NCI-H1048 (cell line): ENCODE measurements around the gene ETNK1.
"Not testable (repeated sequence)": the region's sequence is repeated elsewhere in the genome, so short reads cannot be mapped to it uniquely, and the experiment has no call there.

Experiments used
- DNase-seq: peaks from one replicate; lab custom pipeline; 2025; lab: John Stamatoyannopoulos, UW

ETNK1 gene

GRCh38 chr12:22624870-22625761 is at the start of gene ETNK1:
ETNK1 (plus strand) TSS chr12:22625171; CDS start chr12:22625431, 260 bp downstream.
- DNase-seq: peak; percentile 90

GRCh38 chr12:22576065-22576464 is 48.9 kb upstream of the ETNK1 start:
- no peak for DNase-seq

GRCh38 chr12:22576473-22576872 is 48.5 kb upstream of the ETNK1 start:
- no peak for DNase-seq

GRCh38 chr12:22577667-22578066 is 47.3 kb upstream of the ETNK1 start:
- no peak for DNase-seq

DNA sequence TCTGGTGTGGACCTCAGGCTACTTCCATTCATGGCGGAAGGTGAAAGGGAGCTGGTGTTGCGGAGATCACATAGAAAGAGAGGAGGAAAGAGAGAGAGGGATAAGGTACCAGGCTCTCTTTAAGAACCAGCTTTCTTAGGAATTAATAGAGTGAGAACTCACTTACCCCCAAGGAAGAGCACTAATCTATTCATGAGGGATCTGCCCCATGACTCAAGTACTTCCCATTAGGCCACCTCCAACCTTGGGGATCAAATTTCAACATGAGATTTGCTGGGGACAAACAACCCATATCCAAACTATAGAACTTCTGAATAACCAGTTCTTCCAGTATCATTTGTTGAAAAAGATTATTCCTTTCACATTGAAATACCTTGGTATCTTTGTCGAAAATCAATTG is 46.6 kb upstream of the ETNK1 start:
- no peak for DNase-seq

GRCh38 chr12:22588817-22589216 is 36.2 kb upstream of the ETNK1 start:
- DNase-seq: no peak

- DNase-seq: no peak
Observed at GRCh38 chr12:22593864-22594263, 31.1 kb upstream of the ETNK1 start.

DNA sequence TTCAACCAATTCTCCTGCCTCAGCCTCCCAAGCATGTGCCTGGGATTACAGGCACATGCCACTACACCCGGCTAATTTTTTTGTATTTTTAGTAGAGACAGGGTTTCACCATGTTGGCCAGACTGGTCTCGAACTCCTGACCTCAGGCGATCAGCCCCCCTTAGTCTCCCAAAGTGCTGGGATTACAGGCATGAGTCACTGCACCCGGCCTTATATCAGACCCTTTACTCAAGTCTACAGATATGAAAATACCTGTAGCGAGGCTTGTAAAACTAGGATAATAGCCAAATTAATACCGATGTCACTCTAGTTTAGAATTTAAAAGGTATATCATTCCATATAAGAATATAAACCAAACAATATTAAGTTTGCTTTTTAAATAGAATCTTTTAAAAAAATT is 27.4 kb upstream of the ETNK1 start:
- not testable (repeated sequence) for DNase-seq

- DNase-seq: no peak
Observed at GRCh38 chr12:22598141-22598762, 26.7 kb upstream of the ETNK1 start.

GRCh38 chr12:22598763-22599161 is 26.2 kb upstream of the ETNK1 start:
- no peak for DNase-seq

DNA sequence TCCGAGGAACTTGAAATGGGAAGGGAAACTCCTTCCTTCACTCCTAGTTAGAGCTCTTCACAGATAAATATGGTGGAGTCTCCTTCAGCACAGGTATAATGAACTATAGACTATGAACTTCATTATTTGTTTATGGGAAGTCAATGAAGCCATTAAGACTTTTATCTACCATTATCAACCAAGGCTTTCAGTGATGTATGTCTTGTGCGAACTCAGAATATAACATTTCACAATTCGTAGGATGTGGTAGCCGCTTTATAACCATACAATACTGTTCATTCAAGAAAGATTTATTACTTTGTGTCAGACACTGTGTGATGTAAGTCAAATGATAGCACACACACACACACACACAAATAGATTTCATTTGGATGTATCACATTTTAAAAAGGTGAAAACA is 24.8 kb upstream of the ETNK1 start:
- no peak for DNase-seq

- no peak for DNase-seq
Observed at GRCh38 chr12:22609501-22609900, 15.5 kb upstream of the ETNK1 start.

GRCh38 chr12:22610131-22610530 is 14.8 kb upstream of the ETNK1 start:
- no peak for DNase-seq

- not testable (repeated sequence) for DNase-seq
Observed at GRCh38 chr12:22612822-22613221, 12.1 kb upstream of the ETNK1 start.

DNA sequence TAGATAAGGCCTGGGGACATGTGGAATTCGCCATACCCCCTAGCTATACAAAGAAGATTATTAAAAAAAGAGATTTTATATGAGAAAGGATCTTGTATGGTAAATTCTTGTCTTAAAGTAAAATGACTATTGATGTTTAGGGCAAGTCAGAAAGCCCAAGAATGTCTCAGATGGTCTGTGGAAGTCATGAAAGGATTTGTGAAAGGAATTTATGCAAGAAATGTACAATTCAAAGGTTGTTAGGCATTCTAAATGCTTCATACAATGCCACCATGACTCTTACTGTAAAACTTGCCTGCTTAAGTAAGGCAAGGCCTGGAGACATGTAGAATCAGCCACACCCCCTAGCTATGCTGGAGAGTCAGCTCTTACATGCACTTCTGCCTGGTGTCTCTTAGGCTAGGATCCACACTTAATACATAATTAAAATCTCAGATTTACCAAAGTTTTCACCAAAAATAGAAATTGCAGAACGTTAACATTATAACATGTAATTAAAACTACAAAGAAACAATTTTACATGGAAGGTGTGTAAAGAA is 8.9 kb upstream of the ETNK1 start:
- no peak for DNase-seq

DNA sequence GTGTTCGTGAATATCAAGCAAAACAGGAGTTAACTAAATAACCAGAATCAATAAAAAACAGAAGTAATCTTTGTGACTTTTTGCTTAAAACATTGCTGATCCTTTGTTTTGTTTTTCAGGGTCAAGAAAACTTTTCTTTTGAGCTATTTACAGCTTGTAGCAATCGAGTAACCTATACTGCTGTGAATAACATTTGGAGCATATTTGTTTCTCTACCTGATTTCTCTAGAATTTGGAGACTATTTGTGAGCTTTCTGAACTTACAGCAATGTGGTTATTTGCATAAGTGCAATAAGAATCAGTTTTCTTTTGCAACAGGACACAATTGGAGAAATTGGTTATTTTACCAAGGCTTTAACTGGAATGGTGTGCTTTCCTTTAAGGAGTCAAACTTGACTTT is 7.3 kb upstream of the ETNK1 start:
- DNase-seq: no peak

DNA sequence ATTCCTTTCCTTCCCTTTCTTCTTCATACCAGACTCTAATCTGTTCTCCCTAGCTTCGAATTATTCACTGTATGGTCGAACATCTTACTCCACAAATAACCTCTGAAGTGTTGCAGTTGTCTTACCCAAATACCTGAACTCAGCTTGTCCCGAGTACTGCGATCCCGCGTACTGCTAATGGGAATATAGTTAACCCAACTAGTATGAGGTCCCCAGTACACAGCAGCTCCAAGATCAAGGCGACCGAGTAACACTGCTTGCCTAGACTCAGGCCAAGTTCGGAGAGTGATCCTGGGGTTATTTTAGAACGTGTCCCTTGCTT is 462 bp upstream of the ETNK1 start:
- no peak for DNase-seq

DNA sequence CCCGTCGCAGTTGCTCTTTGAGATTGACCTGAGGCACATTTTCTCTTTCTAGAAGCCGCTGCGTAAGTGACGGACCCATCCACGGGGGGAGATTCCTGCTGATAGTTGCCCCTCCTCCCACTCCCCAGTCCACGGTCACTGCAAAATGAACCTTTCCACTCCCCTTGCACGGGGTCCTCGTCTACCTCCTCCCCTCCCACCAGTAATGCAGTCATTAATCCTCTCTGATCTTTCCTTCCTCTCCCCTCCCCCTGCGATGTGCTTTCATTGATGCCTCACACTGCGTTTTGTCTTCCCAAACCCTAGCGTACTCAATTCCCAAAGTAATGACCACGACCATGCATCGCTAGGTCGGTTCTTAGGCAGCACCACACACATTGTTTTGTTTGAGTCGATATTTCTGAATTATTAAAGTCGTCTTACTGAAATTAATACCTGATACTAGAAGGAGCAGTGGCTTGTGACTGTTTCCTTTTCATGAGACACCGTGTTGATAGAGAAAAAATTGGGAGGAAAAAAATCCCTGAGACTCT is 857 bp downstream of the ETNK1 start:
- DNase-seq: no peak

GRCh38 chr12:22626406-22626805 is 1.4 kb downstream of the ETNK1 start:
- no peak for DNase-seq

DNA sequence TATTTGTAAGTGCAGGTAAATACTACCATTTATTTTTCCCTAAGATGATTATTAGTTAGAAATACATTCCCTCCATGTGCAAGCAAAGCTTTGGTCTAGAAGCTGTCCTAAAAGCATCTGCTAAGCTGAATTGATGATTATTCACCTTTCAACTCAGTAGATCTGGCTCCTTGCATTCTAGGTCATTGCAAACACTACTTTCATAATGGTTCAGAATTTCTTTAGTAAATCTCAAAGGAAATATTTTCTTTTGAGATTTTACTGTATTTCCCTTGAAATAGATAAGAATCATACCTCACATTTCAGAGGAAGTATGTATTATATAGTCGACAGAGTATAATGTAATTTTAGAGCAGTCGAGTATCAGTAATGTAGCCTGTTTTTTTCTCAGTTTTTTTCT is 2.4 kb downstream of the ETNK1 start:
- no peak for DNase-seq

- no peak for DNase-seq
Observed at GRCh38 chr12:22628228-22628627, 3.3 kb downstream of the ETNK1 start.

GRCh38 chr12:22631863-22632463 is 7.0 kb downstream of the ETNK1 start:
- DNase-seq: no peak

DNA sequence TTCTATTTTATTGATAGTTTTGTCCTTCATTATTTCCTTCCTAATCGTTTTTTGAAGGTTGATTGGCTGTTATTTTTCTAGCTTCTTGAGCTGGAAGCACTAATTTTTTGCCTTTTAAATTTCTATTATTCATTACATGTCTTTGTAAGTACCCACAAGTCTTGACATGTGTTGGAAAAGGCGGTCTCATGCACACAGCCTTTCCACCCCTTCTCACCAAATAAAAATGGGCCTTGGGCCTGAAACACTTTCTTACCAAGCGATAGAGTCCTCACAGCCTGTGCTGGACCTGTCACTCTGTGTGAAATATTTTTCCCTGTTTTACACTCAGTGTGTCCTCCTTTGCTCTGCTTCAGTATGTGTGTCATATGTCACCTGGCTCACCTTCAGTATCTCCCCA is 9.9 kb downstream of the ETNK1 start:
- DNase-seq: no peak
